NCI-H1436 (cell line): ENCODE measurements around the gene TTL.
"Not testable (repeated sequence)": the region's sequence is repeated elsewhere in the genome, so short reads cannot be mapped to it uniquely, and the experiment has no call there.

ENCODE experiments used
- DNase-seq: peaks from one replicate; lab custom pipeline; 2025; lab: John Stamatoyannopoulos, UW

The TTL gene

GRCh38 chr2:112481528-112482233 lies at the start of gene TTL:
TSS of gene TTL (plus strand) at chr2:112482156. CDS start at chr2:112482345, 189 bp downstream.
- peak; percentile 61 for DNase-seq

DNA sequence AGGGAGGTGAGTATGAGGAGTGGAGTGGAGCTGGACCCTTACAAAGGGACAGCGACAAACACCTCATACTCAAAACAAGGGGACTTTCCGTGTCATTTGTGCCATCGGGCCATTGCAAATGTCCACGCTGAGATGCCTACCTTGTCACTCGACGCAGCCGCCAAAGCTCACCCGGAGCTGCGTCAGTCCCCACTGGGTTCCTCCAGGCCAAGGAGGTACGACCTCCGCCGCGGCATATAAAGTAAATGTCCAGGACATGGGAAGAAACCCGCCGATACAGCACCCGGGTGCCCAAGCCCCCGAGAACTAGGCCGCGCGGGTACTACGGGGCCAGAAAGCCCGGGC lies 49.6 kb upstream of the TTL start:
- not testable (repeated sequence) for DNase-seq

- DNase-seq, result not testable (repeated sequence)
Observed at GRCh38 chr2:112432735-112433479, 49.0 kb upstream of the TTL start.

DNA sequence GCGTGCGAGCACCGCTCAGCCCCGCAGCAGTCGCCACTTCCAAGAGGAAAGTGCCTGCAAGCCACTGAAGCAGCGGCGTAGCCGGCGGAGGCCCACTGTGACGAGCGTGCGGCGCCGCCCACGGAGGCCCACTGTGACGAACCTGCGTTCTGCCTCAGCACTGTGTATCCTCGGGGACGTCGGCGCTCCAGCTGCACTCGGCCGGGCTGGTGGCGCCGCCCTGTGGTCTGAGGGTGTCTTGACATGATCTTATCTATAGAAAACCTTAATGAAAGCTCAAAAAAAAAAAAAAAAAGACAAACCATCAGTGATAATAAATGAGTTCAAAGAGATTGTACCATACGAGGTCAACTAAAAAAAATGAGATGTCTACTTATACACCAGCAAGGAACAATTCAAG lies 48.5 kb upstream of the TTL start, which contains the start of gene RGPD8:
Gene RGPD8 (minus strand): TSS at position 166 of the 400 bp plus-strand sequence. CDS start 192 bp downstream, outside the sequence.
- DNase-seq, result not testable (repeated sequence)

GRCh38 chr2:112433932-112434730 lies 47.8 kb upstream of the TTL start:
- DNase-seq, result no peak

- DNase-seq, result not testable (repeated sequence)
Observed at GRCh38 chr2:112434890-112435715, 46.9 kb upstream of the TTL start.

GRCh38 chr2:112435716-112436431 lies 46.1 kb upstream of the TTL start:
- DNase-seq, result not testable (repeated sequence)

DNA sequence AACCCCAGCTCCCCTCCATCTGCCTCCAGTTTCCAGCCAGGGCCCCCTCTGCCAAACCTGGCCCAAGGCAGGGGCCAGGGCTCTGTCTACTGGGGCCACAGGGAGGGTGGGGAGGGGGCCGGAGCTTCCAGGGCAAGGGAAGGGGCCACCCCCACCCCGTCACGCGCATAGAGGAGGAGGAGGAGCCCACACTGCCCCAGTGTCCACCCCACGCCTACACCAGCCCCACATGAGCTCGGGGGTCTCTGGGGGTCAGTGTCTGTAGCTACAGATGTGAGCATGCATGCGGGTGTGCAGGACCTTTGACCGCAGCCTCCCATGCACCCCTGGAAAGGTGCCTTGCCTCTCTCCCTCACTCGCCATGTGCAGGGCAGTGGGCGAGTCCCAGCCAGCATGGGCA lies 45.0 kb upstream of the TTL start:
- DNase-seq, result not testable (repeated sequence)

GRCh38 chr2:112437405-112437831 lies 44.5 kb upstream of the TTL start:
- not testable (repeated sequence) for DNase-seq

DNA sequence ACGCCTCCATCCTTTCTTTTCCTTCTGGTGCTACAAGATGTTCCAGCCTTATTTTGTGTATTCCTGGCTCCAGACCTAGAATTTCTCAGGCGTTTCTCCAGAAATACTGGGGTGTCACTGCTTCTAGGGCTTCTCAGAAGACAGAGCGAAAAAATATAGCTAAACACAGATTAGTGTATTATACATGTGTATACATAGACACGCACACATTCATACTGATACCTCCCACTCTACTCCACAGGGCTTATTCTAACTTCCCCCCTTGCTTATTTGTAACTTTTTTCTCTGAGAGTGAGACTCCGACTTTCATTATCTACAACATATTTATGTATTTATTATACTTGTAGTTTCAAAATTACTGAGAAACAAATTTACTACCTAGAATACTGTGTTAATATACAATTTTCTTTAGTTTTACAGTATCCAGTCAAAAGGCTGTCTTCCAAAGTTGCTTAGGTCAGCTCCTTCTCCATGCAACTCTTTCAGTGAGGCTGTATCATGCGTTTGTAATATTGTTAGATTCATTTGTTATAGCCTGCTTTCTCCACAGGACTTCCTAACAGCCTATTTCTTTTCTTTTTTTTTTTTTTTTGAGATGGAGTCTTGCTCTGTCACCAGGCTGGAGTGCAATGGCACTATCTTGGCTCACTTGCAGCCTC lies 43.2 kb upstream of the TTL start:
- not testable (repeated sequence) for DNase-seq

- DNase-seq, result not testable (repeated sequence)
Observed at GRCh38 chr2:112444256-112444655, 37.7 kb upstream of the TTL start.

DNA sequence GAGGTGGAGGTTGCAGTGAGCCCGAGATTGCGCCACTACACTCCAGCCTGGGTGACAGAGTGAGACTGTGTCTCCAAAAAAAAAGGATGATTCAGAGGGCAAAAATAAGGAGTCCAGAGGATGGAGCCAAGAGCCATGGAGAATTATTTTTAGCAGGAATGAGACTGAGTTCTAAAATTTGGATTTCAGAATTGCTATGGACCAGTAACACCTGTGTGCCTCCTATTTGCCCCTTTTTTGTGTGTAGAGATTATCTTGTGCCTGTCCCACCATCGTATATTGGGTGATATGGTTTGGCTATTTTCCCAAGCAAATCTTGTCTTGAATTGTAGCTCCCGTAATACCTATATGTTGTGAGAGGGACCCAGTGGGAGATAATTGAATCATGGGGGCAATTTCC lies 32.1 kb upstream of the TTL start:
- no peak for DNase-seq

DNA sequence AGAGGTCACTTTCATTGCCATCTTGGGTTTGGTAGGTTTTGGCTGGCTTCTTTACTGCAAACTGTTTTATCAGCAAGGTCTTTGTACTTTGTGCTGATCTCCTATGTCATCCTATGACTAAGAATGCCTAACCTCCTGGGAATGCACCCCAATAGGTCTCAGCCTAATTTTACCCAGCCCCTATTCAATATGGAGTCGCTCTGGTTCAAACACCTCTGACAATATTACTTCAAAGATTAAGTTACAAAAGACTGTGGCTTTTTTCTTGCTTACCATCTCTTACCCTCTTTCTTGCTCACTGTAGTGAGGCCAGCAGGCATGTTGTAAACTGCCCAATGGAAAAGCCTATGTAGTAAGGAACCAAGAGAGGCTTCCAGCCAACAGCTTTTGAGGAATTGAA lies 30.6 kb upstream of the TTL start:
- DNase-seq, result no peak

DNA sequence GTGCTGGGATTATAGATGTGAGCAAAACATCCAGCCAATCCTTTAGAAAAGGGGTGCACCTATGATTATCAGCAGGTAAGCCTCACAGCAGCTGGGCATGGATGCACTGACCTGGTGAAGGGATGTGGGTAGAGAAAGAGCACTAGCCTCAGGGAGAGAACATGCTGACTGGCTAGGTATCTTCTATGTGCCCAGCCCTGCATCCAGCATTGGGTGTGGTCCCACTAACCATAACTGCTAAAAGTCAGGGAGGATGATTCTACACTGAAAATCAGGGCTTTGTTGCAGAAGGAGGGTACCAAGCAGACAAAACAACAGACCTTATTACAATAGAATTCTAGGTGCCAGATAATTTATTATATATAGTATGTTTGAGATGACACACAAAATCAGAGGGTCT lies 27.4 kb upstream of the TTL start:
- DNase-seq, result no peak

- DNase-seq, result no peak
Observed at GRCh38 chr2:112459372-112459771, 22.6 kb upstream of the TTL start.

- DNase-seq, result no peak
Observed at GRCh38 chr2:112462178-112462577, 19.8 kb upstream of the TTL start.

DNA sequence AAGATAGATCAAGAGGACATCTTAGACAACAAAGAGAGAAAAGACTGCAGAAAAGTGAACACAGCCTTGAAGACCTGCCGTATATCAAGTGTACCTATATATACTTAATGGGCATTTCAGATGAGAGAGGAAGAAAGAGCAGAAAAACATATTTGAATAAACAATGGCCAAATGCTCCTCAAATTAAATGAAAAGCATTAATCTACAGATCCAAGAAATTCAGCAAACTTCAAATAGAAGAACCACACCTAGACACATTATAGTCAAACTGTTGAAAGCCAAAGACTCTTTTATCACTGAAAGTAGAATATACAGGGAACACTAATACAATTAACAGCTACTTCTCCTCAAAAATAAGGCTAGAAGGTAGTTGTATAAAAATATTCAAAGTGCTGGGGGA lies 18.7 kb upstream of the TTL start:
- no peak for DNase-seq

DNA sequence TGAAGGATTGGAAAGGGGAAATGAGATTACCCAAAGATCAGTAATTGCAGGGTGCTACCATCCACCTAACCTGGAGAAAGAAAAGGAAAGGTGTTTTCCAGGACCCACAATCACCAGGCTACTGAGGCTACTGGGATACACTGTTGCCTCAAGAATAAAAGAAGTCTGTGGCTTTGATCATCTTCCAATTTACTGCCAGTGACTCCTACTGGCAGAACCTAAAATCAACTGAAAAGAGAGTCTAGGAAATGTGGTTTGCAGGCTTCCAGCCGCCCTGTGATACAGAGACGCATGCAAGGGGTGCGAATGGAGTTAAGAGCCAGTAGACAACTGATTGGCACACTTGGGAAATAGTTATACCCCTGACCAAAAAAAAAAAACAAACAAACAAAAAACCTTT lies 16.6 kb upstream of the TTL start:
- no peak for DNase-seq

- DNase-seq, result no peak
Observed at GRCh38 chr2:112472547-112473263, 9.3 kb upstream of the TTL start.
